ENCODE data around the gene ARHGEF35. TPM values are rescaled to one million over a fixed set of nuclear protein-coding genes. Genes with fewer than 3 reads are reported as not detected.
A peak's percentile ranks its signal among the peaks of the same experiment; 100 is the strongest.
"Not testable (repeated sequence)": the region's sequence is repeated elsewhere in the genome, so short reads cannot be mapped to it uniquely, and the experiment has no call there.

The ARHGEF35 gene
- total RNA-seq, 2 donors from 2014 or later = 1.1 to 3.2 TPM

DNA sequence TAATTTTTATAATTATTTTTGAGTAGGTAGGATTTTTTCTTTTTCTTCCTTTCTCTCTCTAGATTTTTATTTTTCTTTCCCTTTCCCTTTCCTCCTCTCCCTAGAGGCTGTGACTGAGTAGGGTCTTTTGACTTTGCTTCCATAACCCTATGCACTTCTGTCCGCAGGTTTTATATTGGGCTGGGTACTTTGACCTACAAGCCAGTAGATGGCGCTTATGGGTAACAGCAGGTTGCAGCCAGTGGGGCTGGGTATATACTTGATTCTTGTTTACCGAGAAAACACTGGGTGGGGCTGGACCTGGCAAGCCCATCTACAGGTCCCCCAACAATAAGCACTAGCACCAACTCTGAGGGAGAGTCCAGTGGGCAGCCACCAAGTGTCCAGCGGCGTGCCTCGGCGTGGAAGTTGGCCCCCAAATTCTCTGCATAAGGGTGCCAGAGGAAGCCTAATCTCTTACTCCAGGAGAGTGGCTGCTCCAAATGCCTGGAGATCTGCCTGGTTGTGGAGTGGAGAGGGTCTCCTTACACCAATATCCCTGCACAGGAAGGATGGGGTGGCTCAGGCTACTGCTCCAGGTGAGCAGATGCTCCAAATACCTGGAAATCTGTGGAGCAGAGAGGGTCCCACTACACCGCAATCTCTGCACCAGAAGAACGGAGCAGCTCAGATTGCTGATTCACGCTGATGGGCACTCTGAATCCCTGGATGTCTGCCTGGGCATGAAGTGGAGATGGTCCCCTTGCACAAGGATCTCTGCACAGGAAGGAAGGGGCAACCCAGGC lies 17.1 kb downstream of the ARHGEF35 start:
- H3K9me3 ChIP-seq; H3K36me3 ChIP-seq; H3K4me1 ChIP-seq (ENCODE audit: control insufficient read depth in 1 of 2, low read depth in 2 of 2); DNase-seq (ENCODE audit: low spot score); H3K4me3 ChIP-seq; H3K27ac ChIP-seq; H3K27me3 ChIP-seq (replicated peaks; ENCODE audit: insufficient read depth): not testable (repeated sequence)
- TF ChIP-seq, protein P1, sequence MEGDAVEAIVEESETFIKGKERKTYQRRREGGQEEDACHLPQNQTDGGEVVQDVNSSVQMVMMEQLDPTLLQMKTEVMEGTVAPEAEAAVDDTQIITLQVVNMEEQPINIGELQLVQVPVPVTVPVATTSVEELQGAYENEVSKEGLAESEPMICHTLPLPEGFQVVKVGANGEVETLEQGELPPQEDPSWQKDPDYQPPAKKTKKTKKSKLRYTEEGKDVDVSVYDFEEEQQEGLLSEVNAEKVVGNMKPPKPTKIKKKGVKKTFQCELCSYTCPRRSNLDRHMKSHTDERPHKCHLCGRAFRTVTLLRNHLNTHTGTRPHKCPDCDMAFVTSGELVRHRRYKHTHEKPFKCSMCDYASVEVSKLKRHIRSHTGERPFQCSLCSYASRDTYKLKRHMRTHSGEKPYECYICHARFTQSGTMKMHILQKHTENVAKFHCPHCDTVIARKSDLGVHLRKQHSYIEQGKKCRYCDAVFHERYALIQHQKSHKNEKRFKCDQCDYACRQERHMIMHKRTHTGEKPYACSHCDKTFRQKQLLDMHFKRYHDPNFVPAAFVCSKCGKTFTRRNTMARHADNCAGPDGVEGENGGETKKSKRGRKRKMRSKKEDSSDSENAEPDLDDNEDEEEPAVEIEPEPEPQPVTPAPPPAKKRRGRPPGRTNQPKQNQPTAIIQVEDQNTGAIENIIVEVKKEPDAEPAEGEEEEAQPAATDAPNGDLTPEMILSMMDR (IDR thresholded peaks at IDR 0.05) = peak; percentile 39
- peak; percentile 84 for ATAC-seq (ENCODE audit: insufficient number of reproducible peaks, low FRiP score, low read depth)

DNA sequence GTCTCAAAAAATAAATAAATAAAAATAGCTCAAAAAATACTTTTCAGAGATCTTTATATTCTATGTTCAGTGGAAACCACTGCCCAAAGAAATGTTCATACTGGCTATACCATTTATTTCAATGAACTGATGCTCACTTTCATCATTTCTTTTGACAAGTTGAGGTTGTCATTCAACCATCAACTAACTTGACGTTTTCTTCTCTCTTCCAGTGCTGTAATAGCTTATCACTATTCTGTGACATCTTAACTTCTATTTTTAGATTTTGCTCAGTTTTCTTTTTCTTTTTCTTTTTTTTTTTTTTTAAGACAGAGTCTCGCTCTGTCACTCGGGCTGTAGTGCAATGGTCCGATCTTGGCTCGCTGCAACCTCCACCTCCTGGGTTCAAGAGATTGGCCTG lies 21.0 kb downstream of the ARHGEF35 start:
- no peak for DNase-seq (ENCODE audit: low spot score)
- ATAC-seq (ENCODE audit: insufficient number of reproducible peaks, low FRiP score, low read depth) = no peak

DNA sequence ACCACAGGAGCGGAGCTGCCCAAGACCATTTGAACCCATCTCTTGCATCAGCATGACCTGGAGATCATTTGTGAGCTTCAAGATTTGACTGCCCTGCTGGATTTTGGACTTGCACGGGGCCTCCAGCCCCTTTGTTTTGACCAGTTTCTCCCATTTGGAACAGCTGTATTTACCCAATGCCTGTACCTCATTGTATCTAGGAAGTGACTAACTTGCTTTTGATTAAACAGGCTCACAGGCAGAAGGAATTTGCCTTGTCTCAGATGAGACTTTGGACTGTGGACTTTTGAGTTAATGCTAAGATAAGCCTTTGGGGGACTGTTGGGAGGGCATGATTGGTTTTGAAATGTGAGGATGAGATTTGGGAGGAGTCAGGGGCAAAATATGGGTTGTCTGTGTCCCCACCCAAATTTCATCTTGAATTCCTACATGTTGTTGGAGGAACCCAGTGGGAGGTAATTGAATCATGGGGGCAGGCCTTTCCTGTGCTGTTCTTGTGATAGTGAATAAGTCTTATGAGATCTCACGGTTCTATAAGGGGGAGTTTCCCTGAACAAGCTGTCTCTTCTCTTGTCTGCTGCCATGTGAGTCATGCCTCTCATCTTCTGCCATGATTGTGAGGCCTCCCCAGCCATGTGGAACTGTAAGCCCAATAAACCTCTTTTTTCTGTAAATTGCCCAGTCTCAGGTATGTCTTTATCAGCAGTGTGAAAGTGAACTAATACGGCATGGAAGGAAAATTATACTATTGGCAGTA lies 23.9 kb downstream of the ARHGEF35 start:
- H3K27ac ChIP-seq; H3K4me3 ChIP-seq; H3K9me3 ChIP-seq; H3K27me3 ChIP-seq (replicated peaks; ENCODE audit: insufficient read depth); DNase-seq (ENCODE audit: low spot score); H3K4me1 ChIP-seq (ENCODE audit: control insufficient read depth in 1 of 2, low read depth in 2 of 2); H3K36me3 ChIP-seq; ATAC-seq (ENCODE audit: insufficient number of reproducible peaks, low FRiP score, low read depth): not testable (repeated sequence)

More for the DNA sequence above, 21.0 kb downstream of the ARHGEF35 start:
- TF ChIP-seq, protein P1 (IDR thresholded peaks at IDR 0.05) = no peak
- Histone ChIP-seq H3K36me3 (no peaks in the 10 kb centered on the region), H3K27me3 (replicated peaks; ENCODE audit: insufficient read depth) (no peaks in the 10 kb centered on the region), H3K9me3 (no peaks in the 10 kb centered on the region), H3K4me3 (no peak overlapping the region), H3K27ac (no peak overlapping the region), H3K4me1 (ENCODE audit: control insufficient read depth in 1 of 2, low read depth in 2 of 2) (no peaks in the 10 kb centered on the region)

DNA sequence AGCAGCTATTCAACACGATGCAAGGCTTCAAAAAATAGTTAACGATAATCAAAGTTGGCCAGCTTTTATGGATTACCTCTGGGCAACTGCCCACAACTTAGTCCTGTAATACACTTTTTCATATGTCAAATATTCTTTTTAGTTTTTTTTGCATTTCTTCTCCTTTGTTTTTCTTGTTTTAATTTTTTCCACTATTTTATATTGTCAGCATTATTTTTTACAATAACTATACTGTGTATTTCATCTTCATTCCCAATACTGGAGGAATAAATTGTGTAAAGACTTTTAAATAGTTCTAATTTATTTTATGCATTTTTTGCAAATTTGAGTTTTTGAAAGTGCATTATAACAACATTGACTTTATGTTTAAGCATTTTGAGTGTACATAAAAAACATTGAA lies 30.8 kb downstream of the ARHGEF35 start:
- DNase-seq (ENCODE audit: low spot score) = no peak
- no peak overlapping the region for H3K27ac ChIP-seq
- no peaks in the 10 kb centered on the region for H3K4me1 ChIP-seq (ENCODE audit: control insufficient read depth in 1 of 2, low read depth in 2 of 2)
- no peaks in the 10 kb centered on the region for H3K9me3 ChIP-seq
- H3K27me3 ChIP-seq (replicated peaks; ENCODE audit: insufficient read depth) = no peaks in the 10 kb centered on the region
- no peaks in the 10 kb centered on the region for H3K36me3 ChIP-seq
- TF ChIP-seq, protein P1 (IDR thresholded peaks at IDR 0.05) = no peak
- no peak for ATAC-seq (ENCODE audit: insufficient number of reproducible peaks, low FRiP score, low read depth)
- no peak overlapping the region for H3K4me3 ChIP-seq

DNA sequence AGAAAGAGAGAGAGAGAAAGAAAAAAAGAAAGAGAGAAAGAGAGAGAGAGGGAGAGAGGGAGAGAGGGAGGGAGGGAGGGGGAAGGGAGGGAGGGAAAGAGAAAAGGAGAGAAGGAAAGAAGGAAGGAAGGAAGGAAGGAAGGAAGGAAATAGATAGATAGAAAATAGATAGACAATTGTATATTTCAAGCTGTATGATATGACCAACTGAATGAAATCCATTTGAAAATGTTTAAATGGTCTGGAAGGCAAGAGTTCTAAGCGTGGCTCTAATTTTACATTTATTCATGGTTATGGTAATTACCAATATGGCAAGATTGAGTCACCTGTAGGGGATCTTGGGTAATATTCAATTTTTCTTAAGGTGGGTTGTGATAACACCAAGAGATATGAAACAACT lies 36.8 kb downstream of the ARHGEF35 start:
- ATAC-seq (ENCODE audit: insufficient number of reproducible peaks, low FRiP score, low read depth) (no peak), DNase-seq (ENCODE audit: low spot score) (no peak)
- no peaks in the 10 kb centered on the region for H3K27me3 ChIP-seq (replicated peaks; ENCODE audit: insufficient read depth)
- H3K4me3 ChIP-seq = no peak overlapping the region
- no peaks in the 10 kb centered on the region for H3K9me3 ChIP-seq
- no peaks in the 10 kb centered on the region for H3K4me1 ChIP-seq (ENCODE audit: control insufficient read depth in 1 of 2, low read depth in 2 of 2)
- TF ChIP-seq, protein P1 (IDR thresholded peaks at IDR 0.05) = no peak
- no peaks in the 10 kb centered on the region for H3K36me3 ChIP-seq
- H3K27ac ChIP-seq = no peak overlapping the region
